Measurements from ENCODE around the gene FHIP1A. TPM values are rescaled to one million over a fixed set of nuclear protein-coding genes. Genes with fewer than 3 reads are reported as not detected.

Gene FHIP1A
- total and polyA plus RNA-seq, 2 of the 13 experiments (the other 11 are each of a cell fraction or from before 2014, with no cell fraction given) = 4.1 to 6.2 TPM

DNA sequence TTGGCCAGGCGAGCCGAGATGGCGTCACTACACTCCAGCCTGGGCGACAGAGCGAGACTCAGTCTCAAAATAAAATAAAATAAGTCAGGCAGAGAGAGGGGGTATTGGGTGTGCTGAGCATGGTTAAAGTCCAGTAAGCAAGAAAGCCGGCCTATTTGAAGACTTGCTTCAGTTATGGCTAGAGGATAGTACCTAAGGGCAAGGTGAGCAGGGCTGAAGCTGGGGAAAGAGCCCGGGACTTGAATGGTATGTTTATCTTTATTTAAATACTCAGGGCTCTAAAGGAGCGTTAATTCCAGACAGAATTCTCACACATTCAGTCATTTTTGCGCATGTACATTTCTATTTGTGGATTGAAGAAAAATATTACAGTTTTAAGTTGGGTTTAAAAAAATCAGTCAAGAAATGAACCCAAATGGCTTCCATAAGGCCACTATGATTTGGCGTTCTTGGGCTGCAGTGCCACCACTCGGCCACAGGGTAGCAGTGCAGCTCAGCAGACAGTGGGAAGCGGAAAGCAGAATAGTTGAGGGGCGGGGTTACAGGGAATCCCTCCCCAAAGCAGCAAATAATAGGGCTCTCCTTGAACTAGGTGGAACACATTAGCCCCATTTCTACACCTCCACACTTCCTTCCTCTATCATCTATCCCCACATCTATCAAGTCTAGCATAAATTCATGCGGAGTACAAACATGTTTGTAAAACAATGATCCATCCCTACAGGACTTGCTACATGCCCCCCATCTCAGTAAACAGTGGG is 46.4 kb upstream of the FHIP1A start (continued):
- TF ChIP-seq ZBTB10 (CRISPR knock-in tag; IDR thresholded peaks at IDR 0.05; ENCODE audit: borderline replicate concordance) = no peak
- no peak for TF ChIP-seq CENPT (CRISPR knock-in tag; IDR thresholded peaks at IDR 0.05; ENCODE audit: low read depth)
- no peak for TF ChIP-seq NFYB (CRISPR knock-in tag; IDR thresholded peaks at IDR 0.05)
- no peak for TF ChIP-seq TSC22D2 (CRISPR knock-in tag; IDR thresholded peaks at IDR 0.05; ENCODE audit: borderline replicate concordance)
- TF ChIP-seq, protein P1, sequence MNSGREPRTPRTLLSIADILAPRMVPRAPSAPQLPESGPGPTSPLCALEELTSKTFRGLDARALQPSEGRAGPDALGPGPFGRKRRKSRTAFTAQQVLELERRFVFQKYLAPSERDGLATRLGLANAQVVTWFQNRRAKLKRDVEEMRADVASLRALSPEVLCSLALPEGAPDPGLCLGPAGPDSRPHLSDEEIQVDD (CRISPR knock-in tag; IDR thresholded peaks at IDR 0.05; ENCODE audit: borderline replicate concordance) = no peak
- TF ChIP-seq TEAD2 (CRISPR knock-in tag; IDR thresholded peaks at IDR 0.05) = no peak
- TF ChIP-seq ZNF441 (CRISPR knock-in tag; IDR thresholded peaks at IDR 0.05; ENCODE audit: borderline replicate concordance) = no peak
- TF ChIP-seq, protein P2, sequence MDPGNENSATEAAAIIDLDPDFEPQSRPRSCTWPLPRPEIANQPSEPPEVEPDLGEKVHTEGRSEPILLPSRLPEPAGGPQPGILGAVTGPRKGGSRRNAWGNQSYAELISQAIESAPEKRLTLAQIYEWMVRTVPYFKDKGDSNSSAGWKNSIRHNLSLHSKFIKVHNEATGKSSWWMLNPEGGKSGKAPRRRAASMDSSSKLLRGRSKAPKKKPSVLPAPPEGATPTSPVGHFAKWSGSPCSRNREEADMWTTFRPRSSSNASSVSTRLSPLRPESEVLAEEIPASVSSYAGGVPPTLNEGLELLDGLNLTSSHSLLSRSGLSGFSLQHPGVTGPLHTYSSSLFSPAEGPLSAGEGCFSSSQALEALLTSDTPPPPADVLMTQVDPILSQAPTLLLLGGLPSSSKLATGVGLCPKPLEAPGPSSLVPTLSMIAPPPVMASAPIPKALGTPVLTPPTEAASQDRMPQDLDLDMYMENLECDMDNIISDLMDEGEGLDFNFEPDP (CRISPR knock-in tag; conservative IDR thresholded peaks at IDR 0.05) = 0 out of 2 replicates have a peak, but pooled peaks have one; percentile 20
- TF ChIP-seq MED8 (CRISPR knock-in tag; IDR thresholded peaks at IDR 0.05; ENCODE audit: insufficient replicate concordance) = no peak
- peak; percentile 60; the same call in 1 of the 2 replicates for TF ChIP-seq KDM2A (CRISPR knock-in tag; IDR thresholded peaks at IDR 0.05; ENCODE audit: borderline replicate concordance, low read depth)
- no peak for TF ChIP-seq ZNF17 (CRISPR knock-in tag; IDR thresholded peaks at IDR 0.05)
- no peak for TF ChIP-seq ZNF205 (CRISPR knock-in tag; IDR thresholded peaks at IDR 0.05)
- TF ChIP-seq SALL1 (CRISPR knock-in tag; IDR thresholded peaks at IDR 0.05) = peak; percentile 65; the same call in 1 of the 2 replicates
- TF ChIP-seq ZNF772 (CRISPR knock-in tag; IDR thresholded peaks at IDR 0.05) = 0 out of 2 replicates have a peak, but pooled peaks have one; percentile 56
- TF ChIP-seq, protein P3, sequence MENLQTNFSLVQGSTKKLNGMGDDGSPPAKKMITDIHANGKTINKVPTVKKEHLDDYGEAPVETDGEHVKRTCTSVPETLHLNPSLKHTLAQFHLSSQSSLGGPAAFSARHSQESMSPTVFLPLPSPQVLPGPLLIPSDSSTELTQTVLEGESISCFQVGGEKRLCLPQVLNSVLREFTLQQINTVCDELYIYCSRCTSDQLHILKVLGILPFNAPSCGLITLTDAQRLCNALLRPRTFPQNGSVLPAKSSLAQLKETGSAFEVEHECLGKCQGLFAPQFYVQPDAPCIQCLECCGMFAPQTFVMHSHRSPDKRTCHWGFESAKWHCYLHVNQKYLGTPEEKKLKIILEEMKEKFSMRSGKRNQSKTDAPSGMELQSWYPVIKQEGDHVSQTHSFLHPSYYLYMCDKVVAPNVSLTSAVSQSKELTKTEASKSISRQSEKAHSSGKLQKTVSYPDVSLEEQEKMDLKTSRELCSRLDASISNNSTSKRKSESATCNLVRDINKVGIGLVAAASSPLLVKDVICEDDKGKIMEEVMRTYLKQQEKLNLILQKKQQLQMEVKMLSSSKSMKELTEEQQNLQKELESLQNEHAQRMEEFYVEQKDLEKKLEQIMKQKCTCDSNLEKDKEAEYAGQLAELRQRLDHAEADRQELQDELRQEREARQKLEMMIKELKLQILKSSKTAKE (CRISPR knock-in tag; IDR thresholded peaks at IDR 0.05; ENCODE audit: borderline replicate concordance) = no peak
- no peak for TF ChIP-seq KMT2B (CRISPR knock-in tag; IDR thresholded peaks at IDR 0.05)
- TF ChIP-seq ERF (CRISPR knock-in tag; IDR thresholded peaks at IDR 0.05) = peak; percentile 34; the same call in 1 of the 2 replicates
- TF ChIP-seq, protein P4, sequence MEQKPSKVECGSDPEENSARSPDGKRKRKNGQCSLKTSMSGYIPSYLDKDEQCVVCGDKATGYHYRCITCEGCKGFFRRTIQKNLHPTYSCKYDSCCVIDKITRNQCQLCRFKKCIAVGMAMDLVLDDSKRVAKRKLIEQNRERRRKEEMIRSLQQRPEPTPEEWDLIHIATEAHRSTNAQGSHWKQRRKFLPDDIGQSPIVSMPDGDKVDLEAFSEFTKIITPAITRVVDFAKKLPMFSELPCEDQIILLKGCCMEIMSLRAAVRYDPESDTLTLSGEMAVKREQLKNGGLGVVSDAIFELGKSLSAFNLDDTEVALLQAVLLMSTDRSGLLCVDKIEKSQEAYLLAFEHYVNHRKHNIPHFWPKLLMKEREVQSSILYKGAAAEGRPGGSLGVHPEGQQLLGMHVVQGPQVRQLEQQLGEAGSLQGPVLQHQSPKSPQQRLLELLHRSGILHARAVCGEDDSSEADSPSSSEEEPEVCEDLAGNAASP (CRISPR knock-in tag; IDR thresholded peaks at IDR 0.05; ENCODE audit: borderline replicate concordance) = 0 out of 2 replicates have a peak, but pooled peaks have one; percentile 22
- no peak for TF ChIP-seq ZNF768 (CRISPR knock-in tag; IDR thresholded peaks at IDR 0.05)
- no peak for TF ChIP-seq ZNF317 (CRISPR knock-in tag; IDR thresholded peaks at IDR 0.05)
- no peak for TF ChIP-seq ZNF75D (CRISPR knock-in tag; IDR thresholded peaks at IDR 0.05; ENCODE audit: borderline replicate concordance)

All from HepG2 (cell line).